Hepatocyte (in vitro differentiated cells): ENCODE data around the gene KATNIP. TPM values are rescaled to one million over a fixed set of nuclear protein-coding genes. Genes with fewer than 3 reads are reported as not detected.

Experiments used
- DNase-seq: peaks from one replicate; pipeline ENCODE4 v3.0.0-alpha.2; 2016; ENCODE audit warnings: low spot score
- H2AFZ ChIP-seq: fragments of 200-600 bp; sonication (generic); 2 replicates; pipeline ENCODE4 v1.6.0; 2016; ENCODE audit warnings: antibody characterized with exemption, mild to moderate bottlenecking
- H3K27ac ChIP-seq: fragments of 200-600 bp; sonication (generic); 2 replicates; pipeline ENCODE4 v1.5.1; 2016; ENCODE audit warnings: mild to moderate bottlenecking
- H3K27me3 ChIP-seq: fragments of 200-600 bp; sonication (generic); 2 replicates; pipeline ENCODE4 v1.6.1; 2016
- H3K36me3 ChIP-seq: fragments of 200-600 bp; sonication (generic); replicated peaks from 2 replicates; pipeline ENCODE4 v1.5.1; 2016; ENCODE audit warnings: low read depth; ENCODE audit not compliant: insufficient read depth
- H3K4me1 ChIP-seq: fragments of 200-600 bp; sonication (generic); 2 replicates; pipeline ENCODE4 v1.5.1; 2016; ENCODE audit warnings: mild to moderate bottlenecking, moderate library complexity; ENCODE audit not compliant: insufficient read depth
- H3K4me2 ChIP-seq: fragments of 200-600 bp; sonication (generic); 2 replicates; pipeline ENCODE4 v1.6.0; 2016
- H3K4me3 ChIP-seq: fragments of 200-600 bp; sonication (generic); 2 replicates; pipeline ENCODE4 v1.5.1; 2016; ENCODE audit warnings: mild to moderate bottlenecking
- H3K79me2 ChIP-seq: fragments of 200-600 bp; sonication (generic); 2 replicates; pipeline ENCODE4 v1.6.0; 2017; ENCODE audit warnings: mild to moderate bottlenecking
- H3K9me2 ChIP-seq: fragments of 200-600 bp; sonication (generic); replicated peaks from 2 replicates; pipeline ENCODE4 v1.6.0; 2017; ENCODE audit warnings: mild to moderate bottlenecking; ENCODE audit not compliant: insufficient read depth
- H3K9me3 ChIP-seq: fragments of 200-600 bp; sonication (generic); 2 replicates; pipeline ENCODE4 v1.5.1; 2016; ENCODE audit warnings: low read depth, mild to moderate bottlenecking
- H4K20me1 ChIP-seq: fragments of 200-600 bp; sonication (generic); 2 replicates; pipeline ENCODE4 v1.6.0; 2016; ENCODE audit warnings: mild to moderate bottlenecking; ENCODE audit not compliant: insufficient read depth, poor library complexity, severe bottlenecking
- CTCF ChIP-seq: fragments of 200-600 bp; sonication (generic); IDR thresholded peaks from 2 replicates; pipeline ENCODE4 v1.5.1; 2016; ENCODE audit warnings: antibody characterized with exemption, mild to moderate bottlenecking; ENCODE audit not compliant: poor library complexity
- EZH2 ChIP-seq: fragments of 200-600 bp; sonication (generic); IDR thresholded peaks from 2 replicates; pipeline ENCODE4 v1.6.1; 2016; ENCODE audit warnings: antibody characterized with exemption, mild to moderate bottlenecking, borderline replicate concordance
- EZH2phosphoT487 ChIP-seq: fragments of 200-600 bp; sonication (generic); IDR thresholded peaks from one replicate; pipeline ENCODE4 v1.6.1; 2018; ENCODE audit warnings: antibody characterized with exemption, mild to moderate bottlenecking, low read depth, moderate library complexity; ENCODE audit not compliant: unreplicated experiment, severe bottlenecking
- WGBS: methylation state at CpG from one replicate; pipeline ENCODE4 v1.1.6; 2016; ENCODE audit warnings: low lambda C conversion rate; ENCODE audit errors: missing lambda C conversion rate; 5-methylcytosine and 5-hydroxymethylcytosine counted together
- polyA plus RNA-seq: library from polyadenylated mRNA; unstranded; fragments of >200 nt; fragmentation: Nextera tagmentation; extraction: Ambion mirVana; gene quantifications from 2 replicates; pipeline ENCODE4 v1.2.1, GENCODE V29; 2016
- total RNA-seq: library from RNA; depleted of rRNA; stranded (reverse); fragments of >200 nt; gene quantifications from 2 replicates; pipeline ENCODE4 v1.2.3, GENCODE V29; 2014

Gene KATNIP
- total and polyA plus RNA-seq, 2 experiments from 2014 or later, result 7.1 to 15.6 TPM

GRCh38 chr16:27531826-27532800 lies 17.8 kb upstream of the KATNIP start:
- no peak overlapping the region for H2AFZ ChIP-seq
- WGBS, result 88% methylated on average over 19 of the region's 19 CpGs
- no peaks in the 10 kb centered on the region for H3K36me3 ChIP-seq
- DNase-seq, result no peak
- no peaks in the 10 kb centered on the region for H4K20me1 ChIP-seq
- H3K9me3 ChIP-seq, result no peaks in the 10 kb centered on the region
- H3K27me3 ChIP-seq, result no peaks in the 10 kb centered on the region
- no peak overlapping the region for H3K4me2 ChIP-seq
- H3K27ac ChIP-seq, result no peak overlapping the region
- no peaks in the 10 kb centered on the region for H3K4me1 ChIP-seq
- TF ChIP-seq CTCF (no peak), EZH2 (no peak), EZH2phosphoT487 (no peak)
- H3K4me3 ChIP-seq, result no peak overlapping the region
- H3K79me2 ChIP-seq, result no peaks in the 10 kb centered on the region
- no peaks in the 10 kb centered on the region for H3K9me2 ChIP-seq

- no peak for TF ChIP-seq EZH2
- no peak for TF ChIP-seq EZH2phosphoT487
- TF ChIP-seq CTCF, result no peak
- no peak for DNase-seq
- 96% methylated on average over 4 of the region's 4 CpGs for WGBS
Measured at GRCh38 chr16:27534256-27534655, 15.7 kb upstream of the KATNIP start.

GRCh38 chr16:27538528-27538927 lies 11.4 kb upstream of the KATNIP start:
- 76% methylated on average over 5 of the region's 5 CpGs for WGBS
- no peak overlapping the region for H3K4me3 ChIP-seq
- TF ChIP-seq EZH2 (no peak), CTCF (no peak), EZH2phosphoT487 (no peak)
- no peaks in the 10 kb centered on the region for H3K4me1 ChIP-seq
- no peak overlapping the region for H3K4me2 ChIP-seq
- DNase-seq, result no peak
- H3K27ac ChIP-seq, result no peak overlapping the region
- H2AFZ ChIP-seq, result no peak overlapping the region
- no peaks in the 10 kb centered on the region for H4K20me1 ChIP-seq
- no peaks in the 10 kb centered on the region for H3K36me3 ChIP-seq
- no peaks in the 10 kb centered on the region for H3K27me3 ChIP-seq
- H3K9me2 ChIP-seq, result no peaks in the 10 kb centered on the region
- H3K9me3 ChIP-seq, result no peaks in the 10 kb centered on the region
- no peaks in the 10 kb centered on the region for H3K79me2 ChIP-seq

More at GRCh38 chr16:27534256-27534655, 15.7 kb upstream of the KATNIP start:
- no peak overlapping the region for H3K27ac ChIP-seq
- H2AFZ ChIP-seq, result no peak overlapping the region
- no peaks in the 10 kb centered on the region for H3K9me2 ChIP-seq
- no peaks in the 10 kb centered on the region for H4K20me1 ChIP-seq
- H3K9me3 ChIP-seq, result no peaks in the 10 kb centered on the region
- H3K4me3 ChIP-seq, result no peak overlapping the region
- no peaks in the 10 kb centered on the region for H3K4me1 ChIP-seq
- H3K27me3 ChIP-seq, result no peaks in the 10 kb centered on the region
- no peaks in the 10 kb centered on the region for H3K36me3 ChIP-seq
- H3K4me2 ChIP-seq, result no peak overlapping the region
- no peaks in the 10 kb centered on the region for H3K79me2 ChIP-seq
